Cardiac fibroblast (primary cell): Measurements from ENCODE around the gene EIPR1.

ENCODE experiments used
- DNase-seq, 2 donors: peaks; one replicate each; pipeline versions ENCODE4 v3.0.0 to v3.0.0-alpha.2; 2010; ENCODE audit warnings: low read depth in 2 of 2
- H3K4me3 ChIP-seq, 2 donors: replicated peaks in 1 of 2; 1 replicate in 1 of 2; 2 replicates in 1 of 2; pipeline ENCODE4 v1.5.1; 2011; ENCODE audit warnings: low read depth in 2 of 2, low read length in 2 of 2, mild to moderate bottlenecking in 2 of 2, moderate library complexity in 1 of 2
- TF ChIP-seq, protein P1 (sequence below): IDR thresholded peaks from one replicate; pipeline ENCODE4 v1.5.1; 2011; ENCODE audit warnings: low read depth, mild to moderate bottlenecking, low read length, inconsistent platforms

The EIPR1 gene

GRCh38 chr2:3142210-3142609 lies 235.4 kb downstream of the EIPR1 start:
- TF ChIP-seq, protein P1, sequence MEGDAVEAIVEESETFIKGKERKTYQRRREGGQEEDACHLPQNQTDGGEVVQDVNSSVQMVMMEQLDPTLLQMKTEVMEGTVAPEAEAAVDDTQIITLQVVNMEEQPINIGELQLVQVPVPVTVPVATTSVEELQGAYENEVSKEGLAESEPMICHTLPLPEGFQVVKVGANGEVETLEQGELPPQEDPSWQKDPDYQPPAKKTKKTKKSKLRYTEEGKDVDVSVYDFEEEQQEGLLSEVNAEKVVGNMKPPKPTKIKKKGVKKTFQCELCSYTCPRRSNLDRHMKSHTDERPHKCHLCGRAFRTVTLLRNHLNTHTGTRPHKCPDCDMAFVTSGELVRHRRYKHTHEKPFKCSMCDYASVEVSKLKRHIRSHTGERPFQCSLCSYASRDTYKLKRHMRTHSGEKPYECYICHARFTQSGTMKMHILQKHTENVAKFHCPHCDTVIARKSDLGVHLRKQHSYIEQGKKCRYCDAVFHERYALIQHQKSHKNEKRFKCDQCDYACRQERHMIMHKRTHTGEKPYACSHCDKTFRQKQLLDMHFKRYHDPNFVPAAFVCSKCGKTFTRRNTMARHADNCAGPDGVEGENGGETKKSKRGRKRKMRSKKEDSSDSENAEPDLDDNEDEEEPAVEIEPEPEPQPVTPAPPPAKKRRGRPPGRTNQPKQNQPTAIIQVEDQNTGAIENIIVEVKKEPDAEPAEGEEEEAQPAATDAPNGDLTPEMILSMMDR: no peak
- no peak for DNase-seq
- no peak overlapping the region for H3K4me3 ChIP-seq

- DNase-seq: no peak
- TF ChIP-seq, protein P1: no peak
- H3K4me3 ChIP-seq: no peak overlapping the region
Observed at GRCh38 chr2:3141696-3142095, 235.9 kb downstream of the EIPR1 start.

- no peak overlapping the region for H3K4me3 ChIP-seq
- no peak for DNase-seq
- TF ChIP-seq, protein P1: no peak
Observed at GRCh38 chr2:3139906-3140305, 237.7 kb downstream of the EIPR1 start.
